ENCODE data around the gene GIMAP1.

GIMAP1 gene

DNA sequence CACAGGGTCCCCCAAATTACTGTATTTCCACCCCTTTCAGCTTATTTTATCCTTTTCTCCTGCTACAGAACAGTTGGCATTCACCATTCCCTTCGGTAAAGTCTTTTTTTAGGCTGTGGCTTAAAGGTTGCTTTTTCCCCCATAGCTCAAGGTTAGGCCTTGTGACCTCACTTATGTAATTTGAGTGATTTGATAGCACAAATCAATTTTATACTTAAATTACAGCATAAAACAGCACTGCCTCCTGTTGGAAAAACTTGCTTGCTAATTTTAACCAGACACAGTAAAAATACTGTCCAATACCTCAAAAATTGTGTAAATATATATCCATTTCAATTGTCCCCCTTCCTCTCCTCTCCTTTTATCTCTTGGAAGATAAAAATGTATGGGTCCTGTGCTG, 7.1 kb downstream of the GIMAP1 start:
- no peak for DNase-seq

DNA sequence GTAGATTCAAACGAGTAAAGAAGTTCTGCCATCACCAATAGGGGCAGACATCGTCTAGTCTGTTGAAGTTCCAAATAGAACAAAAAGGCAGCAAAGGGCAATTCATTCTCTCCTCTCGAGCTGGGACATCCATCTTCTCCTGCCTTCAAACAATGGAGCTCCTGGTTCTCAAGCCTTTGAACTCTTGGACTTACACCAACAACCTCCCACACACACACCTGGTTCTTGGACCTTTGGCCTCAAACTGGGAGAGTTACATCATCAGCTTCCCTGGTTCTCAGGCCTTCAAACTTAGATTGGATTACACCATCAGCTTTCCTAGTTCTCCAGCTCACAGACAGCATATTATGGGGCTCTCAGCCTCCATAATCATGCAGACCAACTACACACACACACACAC, 11.0 kb downstream of the GIMAP1 start:
- no peak for DNase-seq

DNA sequence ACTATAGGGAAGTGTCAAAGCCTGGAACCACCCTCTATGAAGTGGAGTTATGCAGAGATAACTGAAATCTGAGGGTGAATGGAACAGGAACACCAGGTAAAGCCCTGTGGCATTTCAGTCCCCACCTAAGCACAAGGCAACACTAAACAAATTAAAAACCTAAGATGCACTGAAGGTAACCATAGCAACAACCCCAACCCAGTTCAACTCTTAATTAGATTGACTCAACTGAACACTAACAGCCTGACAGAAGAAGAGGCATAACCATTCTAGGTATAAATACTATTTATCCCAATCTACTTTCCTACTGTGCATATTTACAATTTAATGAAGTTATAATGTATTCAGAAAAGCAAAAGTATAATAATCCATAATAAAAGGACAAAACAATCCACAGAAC, 11.6 kb downstream of the GIMAP1 start:
- no peak for DNase-seq

DNA sequence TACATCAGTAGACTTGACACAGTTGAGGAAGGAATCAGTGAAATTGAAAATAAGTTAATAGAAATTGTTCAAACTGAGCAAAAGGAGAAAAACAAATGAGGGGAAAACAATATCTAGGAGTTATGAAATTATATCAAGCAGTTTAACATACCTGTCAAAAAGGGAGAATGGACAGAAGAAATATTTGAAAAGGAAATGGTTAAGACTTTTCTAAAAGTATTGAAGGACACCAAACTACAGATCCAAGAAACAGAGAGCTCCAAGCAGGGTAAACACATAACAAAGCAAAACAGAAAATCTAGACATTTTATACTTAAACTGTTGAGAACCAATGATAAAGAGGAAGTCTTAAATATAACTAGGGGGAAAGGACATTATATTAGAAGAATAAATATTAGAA, 12.2 kb downstream of the GIMAP1 start:
- no peak for DNase-seq

DNA sequence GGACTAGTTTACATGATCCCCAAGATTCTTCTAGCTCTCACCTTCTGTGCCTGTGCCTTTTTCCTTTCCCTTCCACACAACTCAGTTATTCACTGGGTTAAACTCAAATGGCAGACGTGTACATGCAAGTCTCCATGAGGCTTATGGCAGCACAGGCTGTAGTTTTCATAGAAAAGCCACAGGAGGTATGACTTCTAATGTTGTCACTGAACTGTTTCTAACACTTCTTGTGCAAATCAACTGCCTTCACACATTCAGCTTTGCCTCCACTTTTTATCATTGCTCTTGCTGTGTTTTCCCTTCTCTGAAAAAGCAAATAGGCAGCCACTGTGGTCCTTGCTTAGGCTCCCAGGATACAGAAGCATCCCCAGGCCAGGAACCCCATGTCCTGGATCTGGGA, 15.5 kb downstream of the GIMAP1 start:
- no peak for DNase-seq

DNA sequence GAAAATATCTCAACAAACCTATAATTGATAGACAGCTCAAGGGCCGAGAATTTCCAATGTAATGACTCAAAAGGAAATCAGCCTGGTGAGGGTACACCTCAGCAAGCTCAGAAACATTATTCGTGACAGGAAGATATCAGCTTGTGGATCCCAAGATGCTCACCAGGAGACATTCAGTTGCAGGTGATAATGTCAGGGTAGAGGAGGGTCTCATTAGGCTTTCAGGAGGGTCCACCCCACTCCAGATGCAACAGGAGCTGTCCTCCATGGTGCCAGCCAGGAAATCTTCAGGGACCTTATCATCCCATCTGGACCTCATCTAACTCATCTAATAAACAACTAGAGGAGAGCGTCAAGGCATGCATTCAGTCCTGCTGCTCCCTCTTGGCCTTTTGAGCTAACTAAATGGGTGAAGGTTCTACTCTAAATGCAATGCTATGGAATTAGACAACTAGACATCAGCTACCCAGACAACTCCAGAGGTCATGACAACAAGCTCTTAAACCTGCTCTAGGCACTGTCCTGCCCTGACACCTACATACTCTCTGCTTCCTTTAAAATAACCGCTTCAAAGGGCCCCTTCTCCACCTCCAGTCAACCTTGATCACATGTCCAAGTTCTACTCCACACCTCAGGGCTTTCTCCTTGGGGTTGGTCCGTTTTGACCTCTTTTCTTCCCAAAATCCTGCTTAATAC, 16.5 kb downstream of the GIMAP1 start:
- no peak for DNase-seq

DNA sequence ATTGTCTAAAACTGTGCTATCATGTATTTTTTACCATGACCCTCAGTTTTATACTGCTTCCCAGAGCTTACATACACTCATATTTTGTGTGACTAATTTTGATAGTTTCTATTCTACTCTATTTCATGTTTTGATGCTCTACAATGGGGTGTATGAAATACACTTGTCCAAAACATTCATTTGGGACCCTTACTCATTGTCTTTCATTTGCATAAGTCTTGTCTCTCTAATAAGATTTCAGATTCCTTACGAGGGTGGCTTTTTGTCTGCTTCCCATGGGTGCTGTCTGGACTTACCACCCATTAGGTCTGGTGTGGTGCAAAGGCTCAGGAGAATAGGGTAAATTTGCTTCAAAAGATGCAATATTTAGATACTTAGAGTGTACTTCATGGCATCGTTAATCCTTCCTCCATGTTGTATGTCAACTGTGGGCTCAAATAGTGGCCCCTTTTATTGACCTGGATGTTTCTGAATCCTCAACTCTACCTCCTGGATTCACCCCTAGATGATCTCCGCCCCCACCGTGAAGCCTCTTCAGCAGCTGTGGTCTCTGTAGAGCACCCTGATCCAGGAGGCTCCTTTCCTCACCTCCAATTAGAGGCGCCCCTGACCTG, 17.2 kb downstream of the GIMAP1 start:
- no peak for DNase-seq

DNA sequence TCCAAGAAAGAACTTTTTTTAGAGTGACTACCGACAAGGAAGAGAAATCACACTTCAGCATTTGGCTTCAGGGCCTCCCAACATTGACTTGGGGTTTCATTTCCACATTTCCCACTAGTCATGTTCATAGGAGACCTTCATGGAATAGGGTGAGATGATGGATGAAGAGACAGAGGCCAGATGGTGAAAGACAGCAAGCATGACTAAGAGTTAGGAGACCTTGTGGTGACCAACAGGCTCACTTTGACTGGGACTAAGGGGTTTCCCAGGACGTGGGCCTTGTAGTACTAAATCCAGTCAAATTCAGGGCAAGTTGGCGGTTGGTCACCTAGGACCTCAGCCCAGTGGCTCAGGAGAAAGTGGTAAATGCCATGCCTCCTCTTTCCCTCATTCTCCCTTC, 17.8 kb downstream of the GIMAP1 start:
- DNase-seq: no peak

DNA sequence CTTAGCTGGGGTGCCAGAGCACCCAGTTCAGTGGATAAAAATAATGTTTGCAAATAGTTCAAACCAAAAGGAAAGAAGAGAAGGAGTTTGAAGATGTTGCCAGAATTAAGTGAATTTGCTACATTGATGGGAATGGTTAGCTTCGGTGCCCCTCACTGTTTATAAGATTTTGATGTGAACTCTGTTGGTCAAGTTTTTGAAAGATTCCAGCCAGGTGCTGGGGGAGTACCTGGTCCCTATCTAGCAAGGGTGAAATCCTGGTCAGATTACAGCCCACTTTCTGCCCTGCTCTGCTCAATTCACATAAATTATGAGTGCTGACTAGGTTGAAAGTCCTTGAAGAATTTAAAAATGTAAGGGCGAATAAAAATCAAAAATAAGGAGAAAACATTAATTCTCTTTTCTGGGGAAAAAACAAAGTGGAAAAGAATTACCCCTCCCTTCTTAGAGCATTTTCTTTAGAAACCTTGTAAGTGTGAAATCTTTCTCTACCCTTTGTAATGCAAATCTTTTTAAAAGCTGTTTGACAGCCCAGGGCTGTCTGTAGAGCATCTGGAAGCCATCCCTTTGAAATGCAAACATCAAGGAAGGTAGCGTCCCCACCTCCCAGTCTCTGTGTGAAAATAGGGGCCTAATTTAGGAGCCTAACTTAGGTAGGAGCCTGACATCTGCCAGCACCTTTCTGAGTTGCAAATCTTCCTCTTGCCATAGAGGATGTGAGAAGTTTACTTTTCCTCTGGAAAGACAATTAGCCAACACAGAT, 19.4 kb downstream of the GIMAP1 start:
- DNase-seq: no peak

DNA sequence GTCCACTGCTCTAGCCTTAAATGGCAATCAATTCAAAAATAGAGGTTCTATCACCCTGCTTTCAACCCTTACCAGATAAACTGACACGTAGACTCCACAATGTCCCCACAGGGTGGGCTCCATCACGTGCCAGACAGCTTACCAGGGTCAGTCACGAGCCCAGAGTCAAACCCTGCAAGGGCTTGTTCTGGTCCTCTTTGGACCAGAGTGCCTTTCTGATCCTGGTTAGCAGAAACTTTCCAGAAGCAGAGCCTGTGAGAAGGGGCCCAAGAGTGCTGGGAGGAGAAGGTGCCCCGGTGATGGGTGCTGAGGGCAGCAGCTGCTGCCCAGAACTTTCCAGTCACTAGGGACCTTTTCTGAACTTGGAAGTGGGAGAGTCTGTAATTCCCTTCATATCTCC, 20.5 kb downstream of the GIMAP1 start:
- no peak for DNase-seq

DNA sequence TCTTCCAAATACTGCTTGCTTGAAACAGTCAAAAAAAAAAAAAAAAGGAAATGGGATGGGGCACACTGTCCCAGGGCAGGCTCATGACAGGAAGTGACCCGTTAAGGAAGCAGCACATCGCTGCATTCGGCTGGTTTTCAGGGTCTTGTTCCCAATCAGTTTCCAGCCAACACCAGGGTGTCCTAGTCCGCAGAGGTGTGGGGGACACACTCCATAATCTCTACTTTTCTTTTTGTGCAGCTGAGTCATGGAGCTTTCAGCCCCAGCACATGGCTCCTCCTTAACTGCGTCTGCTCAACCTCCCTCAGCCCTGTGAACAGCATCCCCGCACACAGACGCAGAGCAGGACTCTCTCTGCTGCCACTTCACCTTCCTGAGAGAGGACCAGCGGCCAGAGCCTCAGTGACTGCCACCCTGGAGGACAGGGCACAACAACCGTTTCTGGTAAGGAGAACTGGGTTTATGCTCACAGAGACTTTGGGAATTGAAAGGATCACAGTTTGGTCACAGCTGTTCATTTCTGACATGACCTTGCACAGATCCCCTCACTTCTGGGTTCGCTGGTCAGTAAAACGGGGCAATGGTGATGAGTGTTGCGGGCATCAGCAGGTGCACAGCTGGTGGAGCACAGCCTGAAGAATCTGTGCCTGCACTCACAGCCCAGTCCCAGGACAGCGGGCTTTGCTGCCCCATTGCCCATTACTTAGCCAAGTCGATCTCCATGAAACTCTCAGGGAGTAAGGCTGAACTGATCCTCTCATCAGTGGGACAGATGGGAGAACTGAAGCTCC, 21.0 kb downstream of the GIMAP1 start, which contains the start of gene GIMAP5:
GIMAP5 (plus strand) TSS at position 154 of the 791 bp plus-strand sequence. CDS start 3,467 bp downstream, outside the sequence.
- no peak for DNase-seq

DNA sequence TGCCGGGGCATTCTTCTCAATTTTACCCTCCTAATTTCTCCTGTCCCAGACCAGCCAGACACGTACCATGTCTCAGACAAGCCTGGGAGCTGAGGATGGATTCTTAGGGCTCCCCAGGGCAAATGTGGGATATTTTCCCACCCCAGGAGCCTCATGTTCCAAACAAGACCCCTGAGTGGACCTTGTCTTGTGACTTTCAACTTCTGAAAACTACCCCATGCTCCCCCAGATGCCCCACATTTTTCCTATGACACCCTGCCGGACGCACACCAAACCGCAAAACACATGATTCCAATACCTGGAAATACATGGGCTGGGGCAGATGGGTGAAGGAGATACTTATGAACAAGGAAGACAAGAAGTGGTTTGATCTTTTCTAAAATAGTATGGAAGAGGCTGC, 21.7 kb downstream of the GIMAP1 start:
- DNase-seq: no peak

DNA sequence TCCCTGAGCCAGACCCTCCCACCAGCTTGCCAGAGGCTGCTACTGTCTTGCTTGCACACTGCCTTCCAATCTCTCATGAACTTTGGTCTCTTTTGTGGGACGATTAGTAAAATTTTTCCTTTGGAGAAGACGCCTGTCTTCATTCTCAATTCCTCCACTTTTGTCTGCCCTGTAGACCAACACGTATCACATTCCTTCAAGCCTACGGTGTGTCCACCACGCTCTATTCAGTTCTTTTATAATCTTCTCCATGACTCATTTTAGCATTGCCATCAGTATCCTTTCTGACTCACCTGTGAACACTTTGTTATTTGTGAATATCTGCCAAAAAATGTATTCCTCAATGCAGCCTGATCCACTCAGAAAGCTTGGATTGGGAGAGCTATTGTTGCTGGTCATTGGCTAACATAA, 22.2 kb downstream of the GIMAP1 start:
- DNase-seq: no peak

DNA sequence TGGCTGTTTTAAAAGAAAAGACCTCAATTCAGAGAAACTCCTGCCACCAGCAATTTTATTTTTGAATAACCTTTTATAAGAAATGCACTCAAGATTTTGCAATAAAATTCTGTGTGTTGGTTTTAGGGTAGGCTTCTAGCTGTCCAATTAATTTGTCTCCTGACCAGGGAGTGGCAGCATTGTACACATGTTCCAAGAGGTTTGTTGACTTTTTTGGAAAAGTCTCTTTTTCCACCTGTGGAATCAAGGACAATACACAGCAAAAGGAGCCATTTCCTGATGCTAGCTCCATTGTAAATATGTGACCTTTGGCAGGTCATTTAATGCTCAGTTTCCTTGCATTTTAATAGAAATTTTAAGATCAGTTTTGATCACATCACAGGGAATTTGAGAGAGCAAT, 22.6 kb downstream of the GIMAP1 start:
- no peak for DNase-seq

DNA sequence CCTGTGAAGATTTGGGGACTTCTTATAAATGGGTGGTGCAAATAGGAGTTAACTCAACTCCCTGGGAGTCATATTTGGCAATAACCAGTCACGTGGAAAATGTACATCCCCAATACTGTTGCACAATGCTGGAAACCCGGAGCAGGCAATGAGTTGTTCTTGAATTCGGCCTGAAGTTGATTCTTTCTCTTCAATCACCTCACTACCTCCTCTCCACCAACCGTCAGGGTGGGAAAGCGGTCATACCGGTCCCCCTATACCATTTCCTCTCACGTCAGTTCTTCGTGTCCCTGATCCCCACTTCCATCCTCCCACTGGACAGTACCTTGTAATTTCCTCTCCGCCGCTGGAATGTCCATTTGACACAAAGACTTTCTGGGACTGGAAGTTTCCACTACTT, 23.6 kb downstream of the GIMAP1 start:
- DNase-seq: no peak

DNA sequence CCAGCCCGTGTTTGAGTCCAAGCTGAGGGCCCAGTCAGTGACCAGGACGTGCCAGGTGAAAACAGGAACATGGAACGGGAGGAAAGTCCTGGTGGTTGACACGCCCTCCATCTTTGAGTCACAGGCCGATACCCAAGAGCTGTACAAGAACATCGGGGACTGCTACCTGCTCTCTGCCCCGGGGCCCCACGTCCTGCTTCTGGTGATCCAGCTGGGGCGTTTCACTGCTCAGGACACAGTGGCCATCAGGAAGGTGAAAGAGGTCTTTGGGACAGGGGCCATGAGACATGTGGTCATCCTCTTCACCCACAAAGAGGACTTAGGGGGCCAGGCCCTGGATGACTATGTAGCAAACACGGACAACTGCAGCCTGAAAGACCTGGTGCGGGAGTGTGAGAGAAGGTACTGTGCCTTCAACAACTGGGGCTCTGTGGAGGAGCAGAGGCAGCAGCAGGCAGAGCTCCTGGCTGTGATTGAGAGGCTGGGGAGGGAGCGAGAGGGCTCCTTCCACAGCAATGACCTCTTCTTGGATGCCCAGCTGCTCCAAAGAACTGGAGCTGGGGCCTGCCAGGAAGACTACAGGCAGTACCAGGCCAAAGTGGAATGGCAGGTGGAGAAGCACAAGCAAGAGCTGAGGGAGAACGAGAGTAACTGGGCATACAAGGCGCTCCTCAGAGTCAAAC, 26.0 kb downstream of the GIMAP1 start:
- DNase-seq: no peak

DNA sequence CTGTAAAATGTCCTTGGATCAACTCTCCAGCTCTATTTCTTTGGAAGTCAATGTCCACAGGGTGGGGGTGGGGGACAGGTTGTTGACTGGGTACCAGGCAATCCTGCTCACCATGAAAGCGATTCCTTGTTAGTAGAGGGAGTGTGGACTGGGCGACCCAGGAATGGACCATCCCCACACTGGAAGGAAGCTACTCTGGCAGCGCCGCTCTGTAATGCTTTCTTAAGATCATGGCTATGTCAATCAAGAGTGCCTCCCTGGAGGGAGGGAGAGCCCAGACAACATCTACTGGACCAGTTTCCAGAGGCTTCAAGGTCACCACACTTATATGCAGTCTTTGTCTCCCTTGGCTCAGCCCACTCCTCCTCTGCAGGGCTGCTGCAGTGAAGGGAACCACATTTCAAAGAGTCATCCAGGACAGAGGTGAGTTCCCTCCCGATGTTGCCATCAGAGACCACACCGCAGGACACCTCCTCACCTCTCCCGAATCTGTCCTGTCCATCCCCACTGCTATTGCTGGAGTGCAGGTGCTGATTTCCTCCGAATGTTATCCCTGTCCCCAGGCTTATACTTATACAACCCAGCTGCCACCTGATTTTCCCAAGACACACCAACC, 27.7 kb downstream of the GIMAP1 start:
- DNase-seq: no peak

DNA sequence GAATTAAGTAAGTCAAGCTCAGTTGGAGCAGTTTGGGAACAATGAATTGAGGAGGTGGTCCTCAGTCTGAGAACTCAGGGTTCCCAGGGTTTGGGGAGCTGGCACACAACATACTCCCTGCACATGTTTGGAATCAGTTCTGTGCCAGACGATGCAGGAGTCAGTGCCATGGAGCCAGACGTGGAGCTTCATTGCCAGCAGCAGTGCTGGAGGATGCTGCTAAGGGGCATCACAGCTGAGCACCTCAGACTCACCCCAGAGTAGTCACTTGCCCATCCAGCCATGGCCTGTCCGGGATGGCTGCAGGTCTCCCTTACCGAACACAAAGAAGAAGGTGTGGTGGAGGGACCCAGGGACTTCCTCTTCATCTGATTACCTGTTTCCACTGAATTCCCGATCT, 28.7 kb downstream of the GIMAP1 start:
- DNase-seq: no peak

DNA sequence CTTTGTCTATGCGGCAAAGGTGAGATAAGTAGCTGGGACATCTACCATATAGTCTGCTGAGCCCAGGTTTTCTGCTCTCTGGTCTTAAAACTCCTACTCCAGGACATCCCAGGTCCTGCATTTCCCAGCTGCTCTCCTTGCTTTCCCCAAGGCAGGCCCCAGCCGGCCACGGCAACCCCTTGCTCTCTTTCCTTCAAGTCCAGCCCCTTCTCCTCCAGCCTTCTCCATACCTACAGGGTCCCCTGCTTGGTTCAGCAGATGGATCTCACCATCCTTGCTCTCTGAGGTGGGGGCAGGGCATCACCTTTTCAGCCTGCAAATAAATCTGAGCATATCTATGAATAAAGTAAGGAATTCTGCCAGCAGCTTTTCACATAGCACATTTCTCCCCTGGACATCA, 29.5 kb downstream of the GIMAP1 start:
- no peak for DNase-seq

DNA sequence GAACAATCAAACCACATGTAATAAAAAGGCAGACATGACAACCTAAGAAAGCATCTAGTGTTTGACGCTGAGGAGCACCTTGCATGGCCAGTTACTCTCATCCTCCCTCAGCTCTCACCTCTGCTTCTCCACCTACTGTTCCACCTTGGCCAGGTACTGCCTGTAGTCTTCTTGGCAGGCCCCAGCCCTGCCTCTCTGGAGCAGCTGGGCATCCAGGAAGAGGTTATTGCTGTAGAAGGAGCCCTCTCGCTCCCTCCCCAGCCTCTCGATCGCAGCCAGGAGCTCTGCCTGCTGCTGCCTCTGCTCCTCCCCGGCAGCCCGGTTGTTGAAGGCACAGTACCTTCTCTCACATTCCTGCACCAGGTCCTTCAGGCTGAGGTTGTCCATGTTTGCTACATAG, 30.5 kb downstream of the GIMAP1 start:
- DNase-seq: no peak

DNA sequence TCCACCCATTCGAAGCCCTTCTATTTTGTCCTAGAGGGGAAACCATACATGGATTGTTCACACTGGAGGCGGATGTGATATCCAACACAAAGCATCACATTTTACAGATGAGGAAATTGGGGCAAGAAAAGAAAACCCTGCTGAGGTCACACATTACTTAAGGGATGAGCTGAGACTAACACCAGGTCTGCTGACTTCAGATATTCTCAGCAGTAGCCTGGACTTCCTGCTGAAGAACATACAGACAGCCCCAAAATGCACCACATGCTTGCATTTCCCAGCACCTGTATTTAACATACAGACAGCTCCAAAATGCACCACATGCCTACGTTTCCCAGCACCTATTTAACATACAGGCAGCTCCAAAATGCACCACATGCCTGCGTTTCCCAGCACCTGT, 32.0 kb downstream of the GIMAP1 start:
- no peak for DNase-seq

DNA sequence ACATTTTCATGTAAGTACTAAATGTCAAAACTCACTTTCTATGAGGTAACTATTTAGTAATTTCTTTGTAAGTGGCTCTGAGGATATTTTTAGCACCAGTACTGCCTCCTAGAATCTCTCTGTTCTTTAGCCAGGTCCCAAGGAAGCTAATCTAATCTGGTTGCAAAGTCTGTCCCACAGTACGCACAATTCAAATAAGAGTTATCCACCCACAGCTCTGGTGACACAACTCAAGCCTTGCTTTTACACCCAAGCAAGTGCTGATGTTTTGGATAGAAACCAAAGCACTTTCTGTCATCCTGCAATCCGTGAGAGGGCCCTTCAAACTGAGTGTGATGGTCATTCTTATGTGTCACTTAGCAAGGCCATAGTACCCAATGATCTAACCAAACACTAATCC, 35.3 kb downstream of the GIMAP1 start:
- no peak for DNase-seq

All from HCEC 1CT (cell line).